Stimulated activated CD4-positive, alpha-beta T cell treated with anti-CD3 and anti-CD28 coated beads, TNF-alpha, amount 100 ng/mL, for 24 hours (primary cell): Measurements from ENCODE around the gene CD226.
"Not testable (repeated sequence)": the region's sequence is repeated elsewhere in the genome, so short reads cannot be mapped to it uniquely, and the experiment has no call there.

Experiments used
- DNase-seq, 3 experiments: peaks; one replicate each; pipeline ENCODE4 v3.0.0-alpha.2; 2020; ENCODE audit warnings: low read depth in 3 of 3

Gene CD226

DNA sequence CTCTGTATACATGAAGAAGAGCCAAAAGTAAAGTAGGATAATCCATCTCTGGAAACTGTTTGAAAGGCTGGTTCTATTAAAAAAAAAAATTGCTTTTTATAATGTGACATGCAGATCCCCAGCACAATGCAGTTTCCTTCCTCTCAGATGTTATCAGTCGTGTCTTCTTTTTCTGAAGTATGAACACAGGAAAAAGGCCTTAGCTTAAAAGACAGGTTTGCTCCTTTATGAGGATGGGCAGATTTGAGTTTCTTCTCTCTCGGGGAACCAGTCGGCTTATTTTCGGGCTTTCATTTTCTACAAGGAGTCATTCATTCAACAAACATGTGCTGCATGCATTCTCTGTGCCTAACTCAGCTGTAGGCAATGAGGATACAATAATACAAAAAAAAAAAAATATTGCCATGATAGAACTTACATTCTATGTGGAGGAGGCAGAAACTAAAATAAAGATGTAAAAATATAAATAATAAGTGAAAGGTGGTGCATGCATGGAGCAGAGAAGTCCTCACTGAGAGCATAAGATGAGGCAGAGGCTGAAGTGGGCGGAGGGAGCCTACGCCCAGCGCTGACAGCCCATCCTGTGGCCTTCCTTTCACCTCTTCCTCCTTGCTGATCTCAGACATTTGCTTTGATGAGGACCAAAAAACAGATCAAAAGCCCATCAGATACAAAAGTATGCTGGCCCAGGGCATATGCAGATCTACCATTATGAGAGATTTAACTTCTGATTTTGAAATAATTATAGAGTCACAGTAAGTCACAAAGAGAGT is at the start of gene CD226:
CD226 (minus strand) TSS at position 513 of the 773 bp plus-strand sequence; CDS start at position 46, 467 bp downstream.
- DNase-seq, result no peak

DNA sequence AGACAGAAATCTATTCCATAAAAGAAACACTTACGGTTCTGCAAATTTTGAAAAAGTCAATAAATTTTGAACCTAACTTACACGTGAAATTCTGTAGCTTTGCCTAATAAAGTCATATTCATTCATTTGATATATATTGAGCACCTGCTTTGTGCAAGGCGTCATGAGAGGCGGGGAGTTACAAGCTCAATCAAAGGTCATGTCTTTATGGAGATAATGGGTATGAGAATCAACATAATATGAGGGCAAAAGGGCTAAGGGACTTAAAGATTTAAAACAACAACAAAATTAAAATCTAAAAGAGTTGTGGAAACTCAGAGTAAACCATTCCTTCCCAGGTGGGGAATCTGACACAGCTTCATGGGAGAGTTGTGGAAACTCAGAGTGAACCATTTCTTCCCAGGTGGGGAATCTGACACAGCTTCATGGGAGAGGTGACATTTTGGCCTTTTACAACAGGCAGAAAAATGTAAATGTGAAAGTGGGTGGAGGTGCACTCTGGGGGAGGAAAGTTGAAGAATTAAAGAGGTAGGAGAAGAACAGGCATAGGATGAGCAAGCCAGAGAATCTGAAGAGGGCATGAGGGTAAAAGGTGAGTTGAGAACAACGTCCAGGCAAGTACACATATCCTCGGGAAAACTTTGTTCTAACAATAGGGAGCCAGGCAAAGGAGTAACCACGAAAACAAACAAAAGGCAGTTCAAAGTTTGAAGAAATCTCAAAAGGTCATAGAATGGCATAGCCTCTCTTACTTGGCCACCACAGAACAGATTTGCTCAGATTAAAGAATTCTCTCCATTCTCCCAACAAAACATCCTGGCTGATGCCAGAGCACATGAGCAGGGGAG is 49.5 kb upstream of the CD226 start:
- no peak for DNase-seq

GRCh38 chr18:69996417-69996816 is 48.7 kb upstream of the CD226 start:
- DNase-seq, result no peak

GRCh38 chr18:69995774-69996173 is 48.1 kb upstream of the CD226 start:
- DNase-seq, result no peak

DNA sequence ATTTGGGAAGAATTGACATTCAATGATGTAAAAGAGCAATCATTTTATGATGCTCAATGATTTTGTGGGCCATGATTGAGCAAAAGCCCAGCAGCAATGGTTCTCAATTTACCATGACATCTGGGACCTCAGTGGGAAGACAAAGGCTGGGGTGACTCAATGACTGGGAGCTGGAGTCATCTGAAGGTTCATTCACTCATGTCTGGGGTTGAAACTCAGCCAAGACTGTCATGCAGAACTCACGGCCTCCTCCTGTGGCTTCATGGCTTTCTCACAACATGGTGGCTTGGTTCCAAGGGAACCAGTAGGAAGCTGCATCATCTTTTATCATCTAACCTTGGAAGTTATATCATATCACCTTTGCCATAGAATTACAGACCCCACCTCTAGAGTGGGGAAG is 45.1 kb upstream of the CD226 start:
- no peak for DNase-seq

- DNase-seq, result no peak
Observed at GRCh38 chr18:69987870-69988269, 40.2 kb upstream of the CD226 start.

DNA sequence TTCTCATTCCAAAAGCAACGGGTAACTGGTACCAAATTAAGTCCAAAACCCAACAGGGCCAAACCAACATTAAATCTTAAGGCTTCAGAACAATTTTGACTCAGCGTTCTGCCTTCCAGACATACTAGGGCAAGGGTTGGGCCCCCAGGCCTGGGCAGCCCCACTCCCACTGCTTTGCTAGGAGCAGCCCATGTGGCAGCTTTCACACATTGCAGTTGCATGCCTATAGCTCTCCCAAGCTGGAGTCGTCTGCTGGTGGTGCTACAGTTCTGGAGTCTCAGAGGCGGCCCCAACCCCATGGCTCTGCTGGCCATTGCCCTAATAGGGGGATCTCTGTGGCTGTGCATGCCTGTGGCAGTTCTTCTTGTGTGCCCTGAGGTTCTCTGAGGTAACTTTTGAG is 37.6 kb upstream of the CD226 start:
- no peak for DNase-seq

DNA sequence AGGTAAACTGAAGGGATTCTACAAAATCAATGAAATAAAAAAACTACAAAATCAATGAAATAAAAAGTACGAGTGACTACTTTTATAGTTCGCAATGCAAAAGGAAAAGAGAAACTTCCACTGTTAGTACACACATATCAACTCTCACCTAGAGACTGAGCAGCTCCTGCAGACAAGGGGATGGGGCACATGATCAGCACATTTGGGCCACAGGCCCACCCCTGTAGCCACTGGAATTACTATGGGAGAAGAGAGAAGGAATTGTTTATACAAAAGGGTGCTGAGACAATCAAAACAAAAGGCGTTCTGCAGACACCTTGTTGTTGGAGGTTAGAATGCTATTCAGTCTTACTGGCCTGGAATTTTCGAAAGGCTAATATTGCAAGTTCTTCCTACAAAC is 34.7 kb upstream of the CD226 start:
- no peak for DNase-seq

- DNase-seq, result no peak
Observed at GRCh38 chr18:69981948-69982347, 34.3 kb upstream of the CD226 start.

DNA sequence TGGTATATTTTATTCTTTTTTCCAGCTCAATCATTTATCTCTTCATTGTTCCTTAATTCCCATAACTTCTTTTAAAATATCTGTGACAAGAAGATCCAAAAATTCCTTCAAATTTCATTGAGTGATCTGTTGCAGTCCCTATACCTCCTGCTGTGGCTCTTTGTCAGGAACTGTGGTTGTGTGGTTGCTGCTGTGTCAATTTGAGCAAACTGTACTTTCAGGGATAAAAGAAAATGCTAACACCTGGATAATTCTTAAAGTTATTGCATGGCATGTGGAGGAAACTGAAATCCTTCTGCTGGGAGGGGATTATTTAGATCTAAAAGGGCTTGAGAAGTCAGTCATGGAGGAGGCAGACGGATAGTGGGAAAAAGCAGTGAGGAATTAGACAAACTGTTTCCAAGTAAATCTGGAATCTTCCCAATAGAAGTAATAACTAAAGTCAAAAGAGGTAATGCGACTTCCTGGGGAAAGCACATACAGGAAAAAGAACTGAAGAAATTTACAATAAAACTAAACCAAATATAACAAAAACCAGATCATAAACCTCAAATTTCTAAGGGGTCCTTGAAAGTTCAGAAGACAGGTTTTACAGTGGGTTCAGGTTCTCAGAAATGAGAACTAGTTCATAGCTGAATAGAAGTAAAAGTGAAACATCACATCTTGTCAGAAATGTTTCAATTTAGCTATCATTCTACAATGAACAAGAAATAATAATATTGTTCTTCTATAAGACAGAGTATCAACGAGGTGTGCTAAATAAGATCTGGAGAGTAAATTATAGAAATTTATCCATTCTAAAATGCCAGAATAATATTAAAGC is 33.5 kb upstream of the CD226 start:
- no peak for DNase-seq

DNA sequence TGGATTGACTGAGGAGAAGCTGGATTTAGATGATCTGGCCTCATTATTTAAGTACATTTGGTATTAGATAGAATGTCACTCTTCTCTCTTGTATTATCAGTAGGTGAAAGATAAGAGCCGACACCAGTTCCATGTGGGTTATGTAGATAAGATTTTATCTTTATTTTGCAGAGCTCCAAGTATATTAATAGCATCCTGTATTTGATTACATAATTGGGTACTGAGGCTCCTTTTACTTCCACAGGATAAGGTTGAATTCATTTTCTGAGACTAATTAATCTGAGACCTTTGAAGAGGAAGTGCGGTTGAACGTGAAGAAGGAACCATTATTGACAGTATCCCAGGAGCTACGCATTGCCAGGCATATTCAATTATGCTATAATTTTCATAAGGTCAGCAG is 32.8 kb upstream of the CD226 start:
- no peak for DNase-seq

DNA sequence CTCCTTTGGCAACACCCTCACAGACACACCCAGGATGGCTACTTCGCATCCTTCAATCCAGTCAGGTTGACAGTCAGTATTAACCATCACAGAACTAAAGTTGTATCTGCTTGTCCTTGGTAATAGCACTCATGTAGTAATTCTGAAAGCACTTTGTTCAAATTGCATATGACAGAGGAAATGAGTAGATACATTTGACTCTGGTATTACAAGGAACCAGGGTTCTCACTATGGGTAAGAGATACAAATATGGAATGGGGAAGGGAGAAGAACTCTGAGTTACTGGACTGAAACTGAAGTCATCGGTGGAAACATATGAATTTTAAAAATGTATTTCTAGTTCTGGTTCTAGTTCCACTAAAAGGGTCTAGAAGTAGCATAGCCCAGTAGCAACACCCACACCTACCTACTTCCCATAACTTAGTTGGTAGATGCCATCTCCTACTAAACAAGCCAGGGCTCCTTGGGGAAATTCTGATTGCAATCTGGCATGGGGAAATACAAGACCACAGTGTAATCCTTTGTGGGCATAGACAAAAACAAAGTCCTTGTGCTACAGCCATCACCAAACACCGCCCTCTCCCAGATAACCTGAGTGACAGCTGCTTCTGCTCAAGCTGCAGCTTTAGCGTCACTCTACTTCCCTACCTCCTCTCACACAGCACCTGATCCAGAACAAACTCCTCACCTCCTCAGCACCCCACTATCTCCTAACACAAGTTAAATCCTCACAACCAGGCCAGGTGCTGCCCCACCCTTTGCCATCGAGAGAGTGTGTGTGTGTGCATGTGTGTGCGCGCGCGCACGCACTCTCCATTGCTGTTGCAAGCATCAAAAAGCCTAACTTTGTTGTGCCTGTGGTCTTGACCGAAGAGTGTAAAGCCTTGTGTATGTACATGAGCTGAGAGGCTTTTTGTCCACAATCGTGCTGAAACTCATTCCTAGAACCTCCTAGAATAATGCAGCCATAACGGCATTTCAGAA is 31.4 kb upstream of the CD226 start:
- no peak for DNase-seq

- not testable (repeated sequence) for DNase-seq
Observed at GRCh38 chr18:69975294-69975693, 27.6 kb upstream of the CD226 start.

DNA sequence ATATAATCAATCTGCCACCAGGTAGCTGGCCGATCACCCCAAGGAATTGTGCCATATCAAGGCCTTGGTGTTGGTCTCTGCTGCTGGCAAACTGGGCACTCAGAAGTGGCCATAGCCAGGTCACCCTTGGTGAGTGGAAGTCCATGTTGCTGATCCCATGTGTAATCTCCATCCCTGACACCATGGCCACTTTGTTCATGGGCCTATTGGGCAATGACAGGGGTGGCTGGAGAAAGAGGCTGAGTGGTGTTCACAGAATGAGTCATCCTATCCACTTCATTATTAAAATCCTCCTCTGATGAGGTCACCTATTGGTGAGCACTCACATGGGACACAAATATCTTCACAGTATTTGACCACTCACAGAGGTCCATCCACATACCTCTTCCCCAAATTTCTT is 26.7 kb upstream of the CD226 start:
- no peak for DNase-seq

GRCh38 chr18:69969491-69969890 is 21.8 kb upstream of the CD226 start:
- no peak for DNase-seq

DNA sequence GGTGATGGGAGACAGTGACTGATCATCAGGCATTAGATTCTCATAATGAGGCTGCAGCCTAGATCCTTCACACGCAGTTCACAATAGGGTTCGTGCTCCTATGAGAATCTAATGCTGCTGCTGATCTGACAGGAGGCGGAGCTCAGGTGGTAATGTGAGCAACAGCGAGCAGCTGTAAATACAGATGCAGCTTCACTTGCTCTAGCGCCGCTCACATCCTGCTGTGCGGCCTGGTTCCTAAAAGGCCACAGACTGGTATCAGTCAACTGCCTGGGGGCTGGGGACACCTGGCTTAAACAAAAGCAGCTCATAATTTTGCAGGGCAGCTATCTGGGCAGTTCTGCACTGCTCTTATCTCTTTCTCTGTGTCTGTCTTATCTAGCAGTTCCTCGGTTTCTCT is 20.4 kb upstream of the CD226 start:
- no peak for DNase-seq

- no peak for DNase-seq
Observed at GRCh38 chr18:69963196-69963595, 15.5 kb upstream of the CD226 start.

DNA sequence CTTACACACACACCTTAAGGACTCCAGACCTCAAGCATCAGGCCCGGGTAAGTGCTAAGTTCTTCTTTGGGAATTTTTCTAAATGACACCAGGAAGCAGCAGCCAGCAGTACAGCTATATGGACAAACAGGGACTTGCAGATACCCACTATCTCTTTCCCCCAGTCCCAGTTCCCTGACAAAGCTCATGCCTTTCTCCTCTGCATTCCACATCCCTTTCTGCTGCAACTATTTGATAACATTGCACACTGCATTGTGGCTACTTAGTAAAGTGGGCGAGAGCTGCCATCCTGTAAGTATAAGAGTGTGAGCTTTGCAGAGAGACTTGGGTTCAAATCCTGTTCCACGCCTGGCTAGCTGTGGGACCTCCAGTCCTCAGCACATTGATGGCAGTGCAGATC is 14.0 kb upstream of the CD226 start:
- no peak for DNase-seq

- DNase-seq, result no peak
Observed at GRCh38 chr18:69958422-69958821, 10.7 kb upstream of the CD226 start.

DNA sequence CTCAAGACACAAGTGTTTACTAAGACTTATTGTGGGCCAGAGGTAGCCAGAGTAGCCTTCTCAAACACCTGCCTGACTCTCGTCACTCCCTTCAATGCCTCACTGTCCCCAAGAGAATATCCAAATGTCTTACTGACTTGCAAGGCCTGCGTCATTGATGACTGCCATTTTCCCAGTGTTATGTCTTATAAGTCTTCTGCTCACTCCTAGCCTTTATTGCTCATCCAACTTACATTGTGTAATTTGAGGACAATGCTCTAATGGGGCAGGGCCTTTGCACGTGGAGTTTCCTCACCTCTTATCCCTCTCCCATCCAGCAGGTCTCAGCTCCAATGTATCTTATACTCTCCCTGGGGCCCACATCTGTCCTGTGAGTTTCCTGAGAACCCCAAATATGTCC is 10.1 kb upstream of the CD226 start:
- no peak for DNase-seq
